Panc1 (cell line): ENCODE data around the gene SERAC1. TPM values are rescaled to one million over a fixed set of nuclear protein-coding genes. Genes with fewer than 3 reads are reported as not detected.

Experiments
- ATAC-seq: fragments of 200-7000 bp; cut with Tn5 transposase; 2 replicates; pipeline ENCODE4 v1.9.1; 2020; ENCODE audit warnings: mild to moderate bottlenecking, moderate library complexity
- BruUV-seq: library from RNA; stranded (reverse); fragments of 400-500 nt; replicated peaks from 2 replicates; lab custom pipeline; 2021; lab: Mats Ljungman, UMichigan
- CTCF ChIA-PET: fragments of 300-600 bp; sonication (Branson Sonifier 250); formaldehyde crosslinking; loops from one replicate; lab custom pipeline; 2022; ENCODE audit warnings: antibody characterized with exemption; lab: Charles Lee
- POLR2A ChIA-PET: fragments of 300-600 bp; sonication (Branson Sonifier 250); formaldehyde crosslinking; loops from one replicate; lab custom pipeline; 2022; ENCODE audit warnings: antibody characterized with exemption; lab: Charles Lee
- DNase-seq: peaks from one replicate; pipeline ENCODE4 v3.0.0-alpha.2; 2010; ENCODE audit warnings: low read depth, low spot score
- H3K27ac ChIP-seq: 2 replicates; pipeline ENCODE4 v1.5.1; 2011; ENCODE audit warnings: mild to moderate bottlenecking, low read length, inconsistent platforms
- H3K27me3 ChIP-seq: fragments of 200-500 bp; sonication (Bioruptor generic); 2 replicates; pipeline ENCODE4 v1.6.0; 2014; ENCODE audit warnings: low read length, inconsistent platforms; ENCODE audit not compliant: control insufficient read depth, insufficient read depth
- H3K36me3 ChIP-seq: fragments of 200-500 bp; sonication (Bioruptor generic); 2 replicates; pipeline ENCODE4 v1.5.1; 2014; ENCODE audit warnings: inconsistent platforms, mild to moderate bottlenecking, low read length, moderate library complexity; ENCODE audit not compliant: control insufficient read depth, insufficient read depth
- H3K4me1 ChIP-seq: 2 replicates; pipeline ENCODE4 v1.5.1; 2011; ENCODE audit warnings: inconsistent platforms, mild to moderate bottlenecking, low read length, moderate library complexity; ENCODE audit not compliant: control insufficient read depth, insufficient read depth
- H3K4me3 ChIP-seq, 2 experiments: 2 replicates each; pipeline ENCODE4 v1.5.1; 2011 to 2012; ENCODE audit warnings: low read depth in 2 of 2, low read length in 2 of 2, mild to moderate bottlenecking in 2 of 2, inconsistent platforms in 1 of 2, moderate library complexity in 1 of 2
- H3K9me3 ChIP-seq: fragments of 200-500 bp; sonication (Bioruptor generic); 2 replicates; pipeline ENCODE4 v1.5.1; 2014; ENCODE audit warnings: low read depth, mild to moderate bottlenecking, inconsistent platforms, low read length, moderate library complexity; ENCODE audit not compliant: control insufficient read depth, insufficient read depth
- CTCF ChIP-seq: fragments of 450-650 bp; IDR thresholded peaks from 2 replicates; pipeline ENCODE4 v1.5.1; 2017; ENCODE audit warnings: mild to moderate bottlenecking
- POLR2AphosphoS5 ChIP-seq: IDR thresholded peaks from 2 replicates; pipeline ENCODE4 v1.6.1; 2012; ENCODE audit warnings: mild to moderate bottlenecking, low read depth, low read length, moderate library complexity
- REST ChIP-seq, 2 experiments: IDR thresholded peaks; 2 replicates each; pipeline ENCODE4 v1.6.1; 2011 to 2012; ENCODE audit warnings: low read depth in 2 of 2, control low read depth in 1 of 2, low read length in 1 of 2, mild to moderate bottlenecking in 1 of 2, moderate library complexity in 1 of 2; ENCODE audit not compliant: insufficient read depth in 1 of 2
- SIN3A ChIP-seq: IDR thresholded peaks from 2 replicates; pipeline ENCODE4 v1.6.1; 2012; ENCODE audit warnings: low read depth, mild to moderate bottlenecking, low read length, moderate library complexity, borderline replicate concordance; ENCODE audit not compliant: insufficient read depth
- TCF7L2 ChIP-seq: IDR thresholded peaks from 2 replicates; pipeline ENCODE4 v1.6.1; 2011; ENCODE audit warnings: mild to moderate bottlenecking, low read depth, low read length, inconsistent platforms
- in situ Hi-C: cut with HindIII; loops from 2 replicates; pipeline ENCODE4 v1.10.0; 2016; ENCODE audit warnings: low sequenced_read_pairs, low pct_unique_long_range_greater_than_20kb
- intact Hi-C: fragments of 100-400 bp; cut with micrococcal nuclease; formaldehyde crosslinking; loops from one replicate; pipeline ENCODE4 v1.10.0; 2022; ENCODE audit not compliant: unreplicated experiment
- total RNA-seq: library from RNA; stranded (reverse); gene quantifications from one replicate; pipeline ENCODE4 v1.2.1, GENCODE V29; 2021; ENCODE audit not compliant: unreplicated experiment

The SERAC1 gene
- total RNA-seq, 1 experiment from 2014 or later, result 8.2 TPM

GRCh38 chr6:158111987-158112386 lies 56.1 kb downstream of the SERAC1 start:
- Histone ChIP-seq H3K4me1 (no peaks in the 10 kb centered on the region), H3K36me3 (peaks cover 3% of the 10 kb centered on the region; the same call in 1 of the 2 replicates), H3K9me3 (no peaks in the 10 kb centered on the region), H3K4me3 (no peak overlapping the region), H3K27me3 (no peaks in the 10 kb centered on the region), H3K27ac (no peak overlapping the region)
- intact Hi-C loops, result no loop called here
- TF ChIP-seq REST (IDR thresholded peaks at IDR 0.05; ENCODE audit: insufficient read depth in 1 of 2, low read depth in 2 of 2, low read length in 1 of 2) (no peak), SIN3A (no peak), POLR2AphosphoS5 (no peak), TCF7L2 (no peak), CTCF (no peak)
- in situ Hi-C loops, result no loop called here
- CTCF ChIA-PET, result no interaction called here
- no TSS peak for BruUV-seq
- POLR2A ChIA-PET, result no interaction called here
- DNase-seq (no peak), ATAC-seq (no peak; the same call in 1 of the 2 replicates)

- ATAC-seq (no peak), DNase-seq (no peak)
- Histone ChIP-seq H3K4me3 (no peak overlapping the region), H3K36me3 (peaks cover 3% of the 10 kb centered on the region; the same call in 1 of the 2 replicates), H3K27me3 (no peaks in the 10 kb centered on the region), H3K27ac (no peak overlapping the region), H3K9me3 (no peaks in the 10 kb centered on the region), H3K4me1 (no peaks in the 10 kb centered on the region)
- in situ Hi-C loops (no loop called here), intact Hi-C loops (no loop called here)
- ChIA-PET CTCF (no interaction called here), POLR2A (no interaction called here)
- TF ChIP-seq POLR2AphosphoS5 (no peak), SIN3A (no peak), REST (IDR thresholded peaks at IDR 0.05; ENCODE audit: insufficient read depth in 1 of 2, low read depth in 2 of 2, low read length in 1 of 2) (no peak), TCF7L2 (no peak), CTCF (no peak)
- no TSS peak for BruUV-seq
Measured at GRCh38 chr6:158110986-158111385, 57.1 kb downstream of the SERAC1 start.
